Suprapubic skin (tissue), 4 donors: Measurements from ENCODE around the gene CABLES1.

Source experiments
- CTCF ChIP-seq, 2 donors: fragments of 200-600 bp in 1 of 2; fragments of 450-650 bp in 1 of 2; sonication (generic) in 1 of 2; IDR thresholded peaks; one replicate each; pipeline ENCODE4 v1.5.1; 2016 to 2019; ENCODE audit warnings: antibody characterized with exemption in 2 of 2, mild to moderate bottlenecking in 1 of 2, moderate library complexity in 1 of 2
- EP300 ChIP-seq: sonication (generic); formaldehyde crosslinking; IDR thresholded peaks from one replicate; pipeline ENCODE4 v1.6.1; 2017; ENCODE audit warnings: antibody characterized with exemption
- POLR2A ChIP-seq, 2 donors: fragments of 450-650 bp; IDR thresholded peaks; one replicate each; pipeline ENCODE4 v1.6.1; 2017; ENCODE audit warnings: antibody characterized with exemption in 2 of 2, mild to moderate bottlenecking in 2 of 2, moderate library complexity in 2 of 2
- POLR2AphosphoS5 ChIP-seq, 3 donors: sonication (generic); formaldehyde crosslinking; IDR thresholded peaks; one replicate each; pipeline ENCODE4 v1.6.1; 2017; ENCODE audit warnings: antibody characterized with exemption in 3 of 3

GRCh38 chr18:23302851-23303527 lies 167.7 kb downstream of the CABLES1 start:
- TF ChIP-seq EP300, result no peak
- TF ChIP-seq POLR2A (IDR thresholded peaks at IDR 0.05), result no peak
- no peak for TF ChIP-seq CTCF (IDR thresholded peaks at IDR 0.05)
- no peak for TF ChIP-seq POLR2AphosphoS5 (IDR thresholded peaks at IDR 0.05)
